GM12878 (cell line): ENCODE data around the gene PRDM8. TPM values are rescaled to one million over a fixed set of nuclear protein-coding genes. Genes with fewer than 3 reads are reported as not detected.

Experiments used
- ATAC-seq: fragments of 200-7000 bp; cut with Tn5 transposase; 3 replicates; pipeline ENCODE4 v1.9.1; 2020; ENCODE audit warnings: mild to moderate bottlenecking, moderate library complexity
- BruUV-seq: library from RNA; stranded (reverse); fragments of 400-500 nt; replicated peaks from 2 replicates; lab custom pipeline; 2021; lab: Mats Ljungman, UMichigan
- CTCF ChIA-PET: fragments of 300-600 bp; sonication (Branson Sonifier 250); formaldehyde crosslinking; extraction: SDS; loops from one replicate; lab custom pipeline; 2021; ENCODE audit warnings: inconsistent platforms; lab: Yijun Ruan, JAX
- POLR2A ChIA-PET: fragments of 350-600 bp; formaldehyde crosslinking; extraction: SDS; loops from one replicate; lab custom pipeline; 2021; ENCODE audit warnings: inconsistent platforms; lab: Charles Lee
- RAD21 ChIA-PET: fragments of 300-600 bp; sonication (Branson Sonifier 250); formaldehyde crosslinking; loops from one replicate; lab custom pipeline; 2023; ENCODE audit warnings: antibody characterized with exemption; ENCODE audit not compliant: unreplicated experiment; lab: Charles Lee
- SMC1A ChIA-PET: fragments of 300-600 bp; sonication (Branson Sonifier 250); formaldehyde crosslinking; loops from one replicate; lab custom pipeline; 2023; ENCODE audit not compliant: unreplicated experiment, uncharacterized antibody; lab: Charles Lee
- DNase-seq: peaks from one replicate; pipeline ENCODE4 v3.0.0-alpha.2; 2011; ENCODE audit warnings: low read depth, low spot score
- FAIRE-seq: peaks from 3 replicates; lab custom pipeline; 2011; peaks lifted over from hg19 to GRCh38; lab: Jason Lieb, UNC
- H2AFZ ChIP-seq: 2 replicates; pipeline ENCODE4 v1.6.0; 2011; ENCODE audit warnings: low read depth, low read length, control low read depth; ENCODE audit not compliant: control insufficient read depth
- H3K27ac ChIP-seq: 2 replicates; pipeline ENCODE4 v1.5.1; 2011; ENCODE audit warnings: control low read depth; ENCODE audit not compliant: control insufficient read depth, insufficient read depth
- H3K27me3 ChIP-seq, 2 experiments: replicated peaks in 1 of 2; 2 replicates each; pipeline versions ENCODE4 v1.6.0 to v1.6.1; 2011; ENCODE audit warnings: low read length in 1 of 2; ENCODE audit not compliant: control insufficient read depth in 2 of 2, insufficient read depth in 2 of 2
- H3K36me3 ChIP-seq, 2 experiments: 2 replicates each; pipeline ENCODE4 v1.5.1; 2011; ENCODE audit warnings: low read length in 1 of 2; ENCODE audit not compliant: control insufficient read depth in 2 of 2, insufficient read depth in 2 of 2
- H3K4me1 ChIP-seq: 2 replicates; pipeline ENCODE4 v1.6.1; 2011; ENCODE audit warnings: mild to moderate bottlenecking, low read length, moderate library complexity, mixed read lengths; ENCODE audit not compliant: control insufficient read depth, insufficient read depth
- H3K4me2 ChIP-seq: 2 replicates; pipeline ENCODE4 v1.6.0; 2011; ENCODE audit warnings: control low read depth; ENCODE audit not compliant: control insufficient read depth, insufficient read depth
- H3K4me3 ChIP-seq: fragments of 200-600 bp; sonication (generic); 2 replicates; pipeline ENCODE4 v1.5.1; 2016
- H3K79me2 ChIP-seq: 2 replicates; pipeline ENCODE4 v1.6.0; 2011; ENCODE audit warnings: low read length; ENCODE audit not compliant: control insufficient read depth, insufficient read depth
- H3K9ac ChIP-seq: 2 replicates; pipeline ENCODE4 v1.8.0; 2011; ENCODE audit warnings: low read length, control low read depth, mixed read lengths; ENCODE audit not compliant: control insufficient read depth, insufficient read depth
- H3K9me3 ChIP-seq: replicated peaks from 3 replicates; pipeline ENCODE4 v1.5.1; 2011; ENCODE audit warnings: mild to moderate bottlenecking, low read length; ENCODE audit not compliant: control insufficient read depth, insufficient read depth
- H4K20me1 ChIP-seq: 2 replicates; pipeline ENCODE4 v1.6.0; 2011; ENCODE audit not compliant: control insufficient read depth, insufficient read depth
- CBFB ChIP-seq: IDR thresholded peaks from 2 replicates; pipeline ENCODE4 v1.6.1; 2016; ENCODE audit warnings: antibody characterized with exemption, low read depth
- CUX1 ChIP-seq: IDR thresholded peaks from 2 replicates; pipeline ENCODE4 v1.6.1; 2012; ENCODE audit warnings: improper control_type of control experiment, low read depth, low read length; ENCODE audit not compliant: insufficient replicate concordance
- ESRRA ChIP-seq: IDR thresholded peaks from 2 replicates; pipeline ENCODE4 v1.6.1; 2012; ENCODE audit warnings: mild to moderate bottlenecking, low read length, improper control_type of control experiment
- HDGF ChIP-seq: fragments of 450-650 bp; IDR thresholded peaks from 2 replicates; pipeline ENCODE4 v1.6.1; 2016; ENCODE audit warnings: antibody characterized with exemption
- JUNB ChIP-seq: IDR thresholded peaks from 2 replicates; pipeline ENCODE4 v1.6.1; 2016; ENCODE audit warnings: antibody characterized with exemption, mild to moderate bottlenecking
- NFIC ChIP-seq: IDR thresholded peaks from 2 replicates; pipeline ENCODE4 v1.6.1; 2012; ENCODE audit warnings: low read depth, mild to moderate bottlenecking, inconsistent platforms, low read length, moderate library complexity
- NFYA ChIP-seq: IDR thresholded peaks from 2 replicates; pipeline ENCODE4 v1.6.1; 2011; ENCODE audit warnings: low read depth, mild to moderate bottlenecking, low read length, improper control_type of control experiment, borderline replicate concordance
- PML ChIP-seq: IDR thresholded peaks from 2 replicates; pipeline ENCODE4 v1.6.1; 2012; ENCODE audit warnings: low read length, inconsistent platforms
- SMAD1 ChIP-seq: fragments of 450-650 bp; IDR thresholded peaks from 2 replicates; pipeline ENCODE4 v1.6.1; 2018; ENCODE audit warnings: mild to moderate bottlenecking, low read depth; ENCODE audit not compliant: partially characterized antibody
- SPI1 ChIP-seq: IDR thresholded peaks from 2 replicates; pipeline ENCODE4 v1.6.1; 2011; ENCODE audit warnings: low read depth, mild to moderate bottlenecking, low read length, moderate library complexity, borderline replicate concordance; ENCODE audit not compliant: insufficient read depth
- SUZ12 ChIP-seq: fragments of 200-600 bp; sonication (generic); IDR thresholded peaks from one replicate; pipeline ENCODE4 v1.6.1; 2018; ENCODE audit warnings: antibody characterized with exemption, mild to moderate bottlenecking; ENCODE audit not compliant: unreplicated experiment
- TAF1 ChIP-seq: IDR thresholded peaks from 2 replicates; pipeline ENCODE4 v1.6.1; 2011; ENCODE audit warnings: mild to moderate bottlenecking, low read depth, low read length, borderline replicate concordance
- WGBS: methylation state at CpG from one replicate; pipeline ENCODE4 v1.1.6; 2016; ENCODE audit warnings: low lambda C conversion rate; ENCODE audit not compliant: insufficient replicate concordance, insufficient coverage; ENCODE audit errors: missing lambda C conversion rate; 5-methylcytosine and 5-hydroxymethylcytosine counted together
- in situ Hi-C: fragments of 300-500 bp; cut with MboI; formaldehyde crosslinking; loops from 9 replicates; pipeline ENCODE4 v1.14.3; 2018; ENCODE audit warnings: mixed read lengths
- intact Hi-C: fragments of 100-400 bp; cut with micrococcal nuclease; formaldehyde crosslinking; loops from one replicate; pipeline ENCODE4 v1.14.2; 2022; ENCODE audit not compliant: unreplicated experiment
- polyA plus RNA-seq, 11 experiments: library from polyadenylated mRNA; depleted of rRNA in 4 of 11; unstranded in 6 of 11; stranded (reverse) in 5 of 11; fragments of >200 nt; fragmentation: Nextera tagmentation in 4 of 11; fragmentation: Illumina TruSeq in 1 of 11; extraction: Ambion mirVana in 4 of 11; extraction: Trizol in 1 of 11; gene quantifications; 1 replicate in 1 of 11; 2 replicates in 10 of 11; pipeline versions ENCODE4 v1.2.1 to v1.2.3, GENCODE V29; 2011 to 2016; ENCODE audit warnings: inconsistent platforms in 2 of 11, missing spikeins in 2 of 11, low read depth in 1 of 11
- total RNA-seq, 4 experiments: library from RNA; depleted of rRNA in 3 of 4; stranded (reverse); fragments of >200 nt in 3 of 4; fragmentation: Illumina TruSeq in 1 of 4; extraction: Trizol in 1 of 4; gene quantifications; 2 replicates each; pipeline versions ENCODE4 v1.2.1 to v1.2.3, GENCODE V29; 2013 to 2021

The PRDM8 gene
- total and polyA plus RNA-seq, 10 of the 15 experiments (the other 5 are each of a cell fraction or from before 2014, with no cell fraction given) = 0.09 to 1.6 (median 0.40) TPM

GRCh38 chr4:80208610-80209339 lies 11.5 kb downstream of the PRDM8 start (continued):
- no peak for TF ChIP-seq CUX1
- no peak for TF ChIP-seq NFYA
- TF ChIP-seq JUNB = no peak

GRCh38 chr4:80209340-80209701 lies 12.0 kb downstream of the PRDM8 start:
- DNase-seq = no peak
- ChIA-PET CTCF (interaction anchor here (1.2 to 1.6 kb wide), 2 partner anchors 11 to 25 kb away, joined by 4 read pairs; no protein-coding TSS in a partner anchor), POLR2A (no interaction called here), SMC1A (no interaction called here), RAD21 (no interaction called here)
- Histone ChIP-seq H3K27me3 (peaks cover 0 to 3% of the 10 kb centered on the region in 2 experiments; a peak in 2 of 4 replicates), H2AFZ (no peak overlapping the region), H3K27ac (no peak overlapping the region), H3K4me3 (no peak overlapping the region), H3K79me2 (no peaks in the 10 kb centered on the region), H3K4me2 (no peak overlapping the region), H3K9ac (no peak overlapping the region), H3K4me1 (no peaks in the 10 kb centered on the region), H3K9me3 (no peaks in the 10 kb centered on the region; the same call in 2 of the 3 replicates), H4K20me1 (no peaks in the 10 kb centered on the region), H3K36me3 (no peaks in the 10 kb centered on the region)
- 58% methylated on average over 2 of the region's 2 CpGs for WGBS
- FAIRE-seq = no peak
- ATAC-seq = no peak
- TF ChIP-seq CBFB = no peak
- no peak for TF ChIP-seq NFIC
- TF ChIP-seq PML = no peak
- TF ChIP-seq SPI1 = no peak
- no peak for TF ChIP-seq TAF1
- no peak for TF ChIP-seq HDGF
- no peak for TF ChIP-seq SMAD1
- no peak for TF ChIP-seq ESRRA
- no peak for TF ChIP-seq SUZ12
- in situ Hi-C loops (no loop called here), intact Hi-C loops (no loop called here)
- BruUV-seq = no TSS peak
